GM18868 (cell line): Measurements from ENCODE around the gene FRMD4A.

Source experiments
- ATAC-seq: cut with Tn5 transposase; IDR thresholded peaks from one replicate; pipeline ENCODE4 v1.9.1; 2021; ENCODE audit warnings: mild to moderate bottlenecking, moderate library complexity; ENCODE audit not compliant: unreplicated experiment

The FRMD4A gene

DNA sequence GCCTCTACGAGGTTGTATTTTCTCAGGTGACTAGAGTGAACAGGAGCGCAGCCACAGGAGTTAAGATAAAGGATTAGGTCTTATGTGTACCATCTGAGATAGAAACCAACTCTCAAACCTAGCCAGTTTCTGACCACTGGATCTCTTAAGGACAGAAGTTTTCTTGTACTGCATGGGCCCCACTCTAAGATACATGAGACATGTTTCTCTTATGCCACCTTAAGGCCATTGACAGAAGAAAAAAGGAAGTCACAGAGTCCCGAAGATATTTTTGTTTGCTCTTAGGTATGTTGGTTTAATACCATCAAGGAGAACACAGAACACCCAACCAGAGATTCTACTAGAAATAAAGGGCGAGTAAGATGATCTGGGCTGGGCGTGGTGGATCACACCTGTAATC lies 335.8 kb downstream of the FRMD4A start:
- no peak for ATAC-seq

DNA sequence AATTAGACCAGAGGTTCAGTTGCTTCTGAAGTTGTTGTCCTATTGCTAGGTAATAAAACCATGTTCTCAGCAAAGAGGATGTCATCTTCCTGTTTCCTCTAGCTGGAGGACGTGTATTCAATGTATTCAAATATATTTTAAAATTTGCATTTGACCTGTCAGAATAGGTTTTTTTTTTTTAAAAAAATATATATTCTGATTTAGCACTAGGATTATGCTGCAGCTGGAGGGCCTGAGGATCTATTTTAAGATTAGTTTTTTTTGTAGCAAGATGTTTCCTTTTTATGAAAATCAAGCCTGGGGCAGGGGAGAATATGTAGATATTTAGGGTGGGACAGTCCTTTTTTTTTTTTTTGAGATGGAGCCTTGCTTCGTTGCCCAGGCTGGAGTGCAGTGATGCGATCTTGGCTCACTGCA lies 337.0 kb downstream of the FRMD4A start:
- peak; percentile 45 for ATAC-seq

DNA sequence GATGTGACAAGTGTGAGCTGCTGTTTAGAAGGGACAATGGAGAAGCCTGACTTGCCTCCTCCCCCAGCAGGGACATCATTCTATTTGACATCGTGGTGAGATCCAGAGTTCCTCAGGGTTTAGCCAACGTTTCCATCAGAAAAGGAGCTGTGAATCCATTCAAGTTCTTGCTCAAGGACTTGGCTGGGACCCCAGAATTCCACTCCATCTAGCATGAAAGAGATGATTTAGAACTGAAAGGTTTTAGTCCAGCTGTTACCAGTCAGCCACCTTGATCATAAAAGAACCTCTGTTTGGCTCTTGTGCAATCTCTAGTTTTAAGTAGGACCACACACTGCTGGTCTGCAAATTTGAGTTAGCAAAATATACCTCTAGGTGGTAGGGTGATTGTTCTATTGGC lies 337.6 kb downstream of the FRMD4A start:
- no peak for ATAC-seq

DNA sequence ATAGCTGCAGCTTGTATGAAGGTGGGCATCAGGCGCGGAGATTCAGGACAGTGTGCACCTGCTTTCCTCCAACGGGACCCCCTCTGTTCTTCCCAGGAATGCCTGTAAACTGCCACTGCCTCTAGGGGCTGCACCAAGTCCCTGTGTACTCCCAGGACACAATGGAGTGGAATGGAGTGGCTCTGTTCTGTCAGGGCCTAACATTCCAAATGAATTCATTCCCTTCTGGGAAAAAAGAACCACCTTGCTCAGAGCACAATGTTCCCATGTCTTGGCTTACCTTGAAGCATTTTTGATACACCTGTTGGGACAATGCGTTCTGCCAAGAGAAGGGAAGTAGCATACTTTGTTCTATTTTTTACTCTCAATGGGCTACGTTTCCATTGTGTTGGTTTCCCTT lies 339.4 kb downstream of the FRMD4A start:
- no peak for ATAC-seq

DNA sequence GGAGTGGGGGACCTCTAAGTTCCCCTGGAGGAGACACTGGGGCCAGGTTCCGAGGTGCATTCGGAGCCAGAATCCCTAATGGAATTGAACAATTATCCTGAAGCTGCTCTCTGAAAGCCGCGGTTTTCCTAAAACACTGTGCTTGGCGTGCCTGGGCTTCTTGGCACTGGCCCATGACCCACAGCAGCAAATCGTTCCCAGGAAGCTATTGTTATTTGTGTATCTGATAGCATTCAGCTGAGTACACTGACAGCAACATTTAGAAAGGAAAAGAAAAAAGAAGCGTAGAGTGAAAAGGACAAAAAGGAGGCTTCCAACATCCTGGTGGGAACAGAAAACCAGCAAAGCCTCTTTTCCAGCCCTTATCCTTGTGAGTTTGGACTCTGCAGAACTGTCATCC lies 339.8 kb downstream of the FRMD4A start:
- ATAC-seq, result no peak

DNA sequence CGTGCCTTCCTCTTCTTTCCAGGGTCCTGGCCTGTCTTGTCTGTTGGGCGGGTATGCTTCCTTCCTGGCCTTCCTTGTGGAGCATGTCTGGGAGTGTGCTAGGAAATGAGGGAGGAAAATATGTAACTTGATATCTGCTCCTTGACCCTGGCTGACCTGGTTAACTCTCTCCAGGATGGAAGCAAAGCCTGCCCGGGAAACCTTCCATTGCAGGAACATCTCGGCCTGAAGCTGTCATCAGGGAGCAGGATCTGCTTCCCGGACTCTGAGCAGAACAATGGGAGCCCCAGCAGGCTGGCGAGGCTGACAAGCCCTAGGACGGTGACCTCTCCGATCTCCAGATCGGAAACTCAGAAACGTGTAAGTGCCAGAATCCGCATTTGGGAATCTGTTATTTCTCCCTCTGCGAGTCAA lies 340.3 kb downstream of the FRMD4A start:
- no peak for ATAC-seq

DNA sequence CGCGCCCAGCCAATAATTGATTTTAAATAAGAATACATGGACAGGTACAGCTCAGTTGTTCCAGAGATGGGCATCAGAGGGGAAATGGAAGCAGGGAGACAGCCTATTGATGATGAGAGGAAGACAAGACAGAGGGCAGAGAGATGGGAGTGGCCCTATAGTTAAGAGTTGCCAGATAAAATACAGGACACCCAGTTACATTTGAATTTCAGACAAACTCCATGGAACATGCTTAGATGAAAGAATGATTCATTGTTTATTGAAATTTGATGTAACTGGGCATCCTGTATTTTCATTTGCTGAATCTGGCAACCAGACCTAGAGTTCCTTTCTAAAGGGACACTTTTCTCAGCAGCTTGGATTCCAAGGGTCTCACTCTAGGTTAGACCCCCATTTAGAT lies 341.1 kb downstream of the FRMD4A start:
- no peak for ATAC-seq

DNA sequence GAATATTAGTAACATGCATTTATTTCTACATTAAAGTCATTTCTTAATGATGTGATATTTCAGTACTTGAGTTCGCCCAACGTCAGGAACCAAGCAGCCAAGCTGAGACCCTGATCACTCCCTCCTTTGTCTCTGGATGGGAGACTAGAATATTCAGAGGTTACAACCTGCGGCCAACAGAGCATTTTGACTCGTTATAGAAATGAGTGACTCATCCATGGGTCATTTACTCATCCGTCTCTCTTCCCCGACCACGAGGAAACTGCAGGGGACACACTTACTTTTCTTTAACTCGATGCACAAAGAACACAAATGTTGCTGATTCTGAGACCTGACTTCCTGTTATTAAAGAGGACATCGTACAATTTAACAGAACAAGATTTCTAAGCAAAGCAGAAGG lies 343.3 kb downstream of the FRMD4A start:
- no peak for ATAC-seq

DNA sequence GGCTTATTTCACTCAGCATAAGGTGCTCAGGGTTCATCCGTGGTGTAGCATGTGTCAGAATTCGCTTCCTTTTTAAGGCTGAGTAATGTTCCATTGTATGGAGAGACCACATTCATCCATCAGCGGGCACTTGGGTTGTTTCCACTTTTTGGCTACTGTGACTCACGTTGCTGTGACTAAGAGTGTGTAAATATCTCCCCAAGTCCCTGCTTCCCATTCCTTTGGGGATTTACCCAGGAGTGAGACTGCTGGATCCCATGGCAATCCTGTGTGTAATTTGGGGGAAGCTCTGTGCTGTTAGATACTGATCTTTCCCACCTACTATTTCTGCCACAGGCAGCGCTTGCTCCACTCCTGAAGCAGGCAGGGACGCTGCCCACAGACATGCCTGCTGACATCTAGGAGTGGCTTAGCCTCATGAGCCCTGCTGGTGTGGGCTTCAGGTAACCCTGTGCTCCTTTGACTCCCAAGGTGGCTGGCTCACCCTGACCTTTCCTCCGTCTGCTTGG lies 346.0 kb downstream of the FRMD4A start:
- ATAC-seq, result no peak

DNA sequence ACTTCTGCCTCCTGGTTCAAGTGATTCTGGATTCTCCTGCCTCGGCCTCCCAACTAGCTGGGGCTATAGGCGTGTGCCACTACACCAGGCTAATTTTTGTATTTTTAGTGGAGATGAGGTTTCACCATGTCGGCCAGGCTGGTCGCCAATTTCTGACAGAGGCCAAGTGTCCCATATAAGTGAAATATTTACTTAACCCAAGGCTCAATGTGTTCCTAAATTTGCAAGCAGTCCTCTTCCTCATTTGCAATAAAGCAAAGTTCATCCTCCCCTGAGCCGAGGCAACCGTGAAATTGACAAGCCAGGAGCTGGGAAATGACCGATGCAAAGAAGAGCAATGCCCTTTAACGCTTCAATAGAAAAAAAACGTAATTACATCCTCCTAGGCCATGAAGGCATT lies 347.7 kb downstream of the FRMD4A start:
- ATAC-seq, result no peak

DNA sequence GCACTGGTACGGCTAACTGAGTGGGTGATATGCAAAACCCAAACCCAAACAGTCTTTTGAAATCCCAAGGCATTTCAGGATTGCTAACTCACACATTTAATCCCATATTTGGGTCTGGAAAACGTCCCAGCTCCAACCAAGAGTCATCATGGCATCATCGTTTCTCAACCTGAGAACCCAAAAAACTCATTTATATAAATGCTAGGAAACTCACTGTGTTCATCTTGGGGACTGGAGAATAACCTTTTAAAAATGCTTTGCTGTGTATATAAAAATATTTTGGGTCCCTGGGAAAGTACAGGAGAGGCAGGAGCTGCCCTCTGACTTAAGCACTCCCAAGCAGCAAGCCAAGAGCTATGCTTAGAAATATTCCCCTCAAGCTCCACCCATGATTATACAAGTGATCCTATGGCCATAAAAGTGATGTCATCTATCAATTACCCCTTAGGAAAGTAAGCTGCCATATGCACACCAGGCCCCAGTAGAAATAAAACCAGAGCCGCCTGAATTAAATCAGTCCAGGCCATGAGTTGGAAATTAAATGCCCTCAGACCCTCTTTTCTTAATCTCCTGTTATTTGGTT lies 352.1 kb downstream of the FRMD4A start:
- ATAC-seq, result no peak

DNA sequence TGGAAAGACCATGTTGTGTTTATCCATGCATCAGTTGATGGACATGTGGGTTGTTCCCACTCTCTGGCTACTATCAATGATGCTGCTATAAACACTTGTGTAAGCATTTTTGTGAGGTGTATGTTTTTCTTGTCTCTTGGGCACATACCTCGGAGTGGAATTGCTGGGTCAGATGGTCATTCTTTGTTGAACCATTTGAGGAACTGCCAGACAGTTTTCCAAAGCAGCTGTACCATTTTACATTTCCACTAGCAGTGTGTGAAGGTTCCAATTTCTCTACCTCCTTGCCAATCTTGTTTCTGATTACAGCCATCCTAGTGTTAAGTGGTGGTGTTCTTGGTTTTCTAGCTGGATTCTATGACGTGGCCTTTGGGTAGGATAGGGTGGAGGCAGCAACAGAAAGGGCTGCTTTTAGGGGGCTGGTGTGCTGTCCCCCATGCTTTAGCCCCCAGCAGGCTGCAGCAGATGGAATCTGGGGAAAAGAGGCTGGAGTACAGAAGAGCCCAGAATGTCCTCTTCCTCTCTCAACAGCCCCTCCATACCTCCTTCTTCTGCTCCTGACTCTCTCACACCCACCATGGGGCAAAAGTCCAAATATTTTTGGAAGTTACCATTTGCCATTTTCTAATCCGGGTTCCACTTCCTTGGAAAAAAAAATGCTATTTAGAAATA lies 352.7 kb downstream of the FRMD4A start:
- no peak for ATAC-seq

DNA sequence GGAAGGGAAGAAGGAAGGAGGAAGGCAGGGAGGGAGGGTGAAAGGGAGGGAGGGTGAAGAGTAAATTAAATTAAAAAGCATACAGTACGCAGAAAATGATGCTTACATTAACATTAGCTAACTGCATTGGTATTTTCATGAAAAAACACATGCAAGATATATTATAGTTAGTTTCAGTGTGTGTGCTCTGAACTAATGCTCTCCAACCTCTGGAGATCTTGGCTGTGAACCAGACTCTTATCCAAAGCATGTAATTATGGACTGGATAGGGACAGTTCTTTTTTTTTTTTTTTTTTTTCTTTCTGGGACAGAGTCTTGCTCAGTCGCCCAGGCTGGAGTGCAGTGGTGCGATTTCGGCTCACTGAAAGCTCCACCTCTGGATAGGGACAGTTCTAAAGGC lies 357.0 kb downstream of the FRMD4A start:
- ATAC-seq, result no peak

DNA sequence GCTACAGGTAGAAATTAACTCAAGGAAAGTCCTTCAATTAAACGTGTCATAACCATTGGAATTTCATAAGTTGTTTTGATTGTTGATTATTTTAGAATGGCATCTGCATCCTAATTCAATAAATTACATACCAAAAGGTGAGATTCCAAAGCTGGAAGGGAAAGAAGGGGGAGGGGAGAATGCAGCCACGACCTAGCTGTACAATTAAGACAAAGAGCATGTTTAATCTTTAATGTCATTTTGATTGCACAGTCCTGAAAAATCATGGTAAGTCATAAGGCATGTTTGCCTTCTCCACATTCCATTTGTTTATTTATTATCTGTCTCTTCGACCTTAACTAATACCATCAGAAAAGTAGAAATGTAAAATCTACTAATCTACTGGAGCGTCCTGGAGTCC lies 358.1 kb downstream of the FRMD4A start:
- no peak for ATAC-seq

DNA sequence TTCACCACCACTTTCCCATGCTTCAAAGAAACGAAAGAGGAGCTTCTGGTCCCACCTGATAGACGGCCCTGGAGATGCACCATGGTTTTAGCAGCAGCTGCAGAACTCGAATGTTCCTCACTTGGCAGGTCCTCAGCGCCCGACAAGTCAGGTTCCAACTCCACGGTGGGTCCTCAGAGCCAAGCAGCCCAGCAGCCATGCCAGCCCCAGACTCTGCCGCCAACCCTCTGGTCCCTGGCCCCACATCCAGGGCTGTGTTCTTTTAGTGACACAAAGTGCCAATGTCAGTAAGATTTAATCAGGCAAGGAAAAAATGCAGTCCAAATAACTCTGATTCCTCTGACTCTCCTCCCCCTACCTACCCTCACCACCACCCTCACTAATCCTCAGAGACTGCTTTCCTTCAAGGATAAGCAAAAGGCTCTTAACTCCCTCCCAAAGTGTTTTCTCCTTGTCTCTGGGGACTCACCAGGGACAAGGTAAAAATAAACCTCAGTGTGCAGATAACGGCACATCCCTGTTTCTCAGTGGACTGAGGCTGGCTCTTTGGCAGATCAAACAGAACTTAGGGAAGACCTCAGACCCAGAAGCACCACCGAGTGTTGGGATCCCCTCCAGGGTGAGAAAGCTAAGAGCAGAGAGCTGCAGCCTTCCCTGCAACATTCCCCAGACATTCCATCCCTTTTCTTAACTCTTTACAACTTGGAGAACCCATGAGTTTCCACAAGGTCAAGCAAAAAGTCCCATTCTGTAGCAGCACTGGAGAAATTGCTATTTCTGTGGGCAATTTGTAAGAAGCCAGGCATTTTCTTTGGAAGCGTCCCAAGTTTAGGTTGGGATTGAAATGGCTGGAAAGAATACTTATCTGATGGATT lies 358.9 kb downstream of the FRMD4A start:
- no peak for ATAC-seq

DNA sequence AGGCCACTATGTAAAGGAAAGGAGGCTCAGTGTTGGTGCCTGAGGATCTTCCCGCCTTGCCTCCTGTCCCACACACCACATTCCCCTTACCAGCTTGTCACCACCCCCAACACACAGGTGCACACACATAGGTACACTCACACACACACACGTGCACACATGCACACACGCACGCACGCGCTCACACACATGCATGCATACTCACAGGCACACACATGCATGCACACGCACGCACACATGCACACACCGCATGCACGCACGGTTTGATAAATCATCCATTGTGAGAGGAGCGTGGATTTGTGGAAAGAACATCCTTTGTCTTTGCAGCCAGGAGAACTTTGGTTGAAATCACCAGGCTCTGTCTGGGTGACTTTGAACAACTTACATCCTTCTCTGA lies 359.8 kb downstream of the FRMD4A start:
- ATAC-seq, result no peak

DNA sequence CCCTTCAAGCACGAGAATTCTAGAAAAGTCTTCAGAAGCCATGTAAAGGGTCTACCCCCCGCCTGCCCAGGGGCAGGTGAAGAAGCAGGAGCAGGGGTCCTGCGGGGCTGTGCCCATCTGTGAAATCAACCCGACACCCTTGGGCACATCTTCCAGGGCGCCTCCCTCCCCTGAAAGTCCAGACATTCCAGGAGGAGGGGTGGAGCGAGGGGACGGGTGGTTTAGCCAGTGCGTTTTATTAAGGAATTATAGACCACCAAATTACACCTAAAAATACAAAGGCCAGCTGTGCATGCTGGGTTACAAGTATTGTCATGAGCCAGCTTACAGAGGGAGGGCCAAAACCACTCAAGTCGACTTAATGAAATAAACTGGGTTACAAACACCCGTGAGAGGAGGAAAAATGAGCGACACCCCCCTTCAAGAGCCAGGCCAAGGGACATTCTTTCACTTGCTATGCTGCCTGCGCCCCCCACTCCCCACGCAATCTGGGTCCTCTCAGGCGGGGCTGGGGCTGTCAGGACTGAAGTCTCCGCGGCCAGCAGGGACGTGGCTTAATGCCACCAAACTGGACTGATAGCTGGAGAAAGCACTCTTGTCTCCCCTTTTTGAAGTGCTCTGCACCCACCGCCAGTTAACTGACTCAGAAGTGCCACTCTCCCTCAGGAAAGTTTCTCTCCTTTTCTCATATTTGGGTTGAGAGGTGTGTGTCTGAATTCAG lies 360.3 kb downstream of the FRMD4A start:
- ATAC-seq, result no peak

DNA sequence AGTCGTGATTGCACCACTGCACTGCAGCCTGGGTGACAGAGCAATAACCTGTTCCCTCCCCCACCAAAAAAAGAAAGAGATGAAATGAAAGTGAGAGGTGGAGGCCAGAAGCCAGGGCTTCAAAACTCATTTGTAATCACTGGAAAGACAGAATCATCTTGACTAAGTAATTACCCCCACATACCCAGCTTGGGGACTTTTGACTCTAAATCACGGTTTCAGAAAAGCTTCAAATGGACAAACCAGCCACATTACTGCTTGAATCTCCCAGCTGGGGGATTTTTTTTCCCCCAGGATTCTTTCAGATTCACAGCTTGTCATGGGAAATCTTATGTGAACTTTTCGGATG lies 361.0 kb downstream of the FRMD4A start:
- ATAC-seq, result peak; percentile 62

DNA sequence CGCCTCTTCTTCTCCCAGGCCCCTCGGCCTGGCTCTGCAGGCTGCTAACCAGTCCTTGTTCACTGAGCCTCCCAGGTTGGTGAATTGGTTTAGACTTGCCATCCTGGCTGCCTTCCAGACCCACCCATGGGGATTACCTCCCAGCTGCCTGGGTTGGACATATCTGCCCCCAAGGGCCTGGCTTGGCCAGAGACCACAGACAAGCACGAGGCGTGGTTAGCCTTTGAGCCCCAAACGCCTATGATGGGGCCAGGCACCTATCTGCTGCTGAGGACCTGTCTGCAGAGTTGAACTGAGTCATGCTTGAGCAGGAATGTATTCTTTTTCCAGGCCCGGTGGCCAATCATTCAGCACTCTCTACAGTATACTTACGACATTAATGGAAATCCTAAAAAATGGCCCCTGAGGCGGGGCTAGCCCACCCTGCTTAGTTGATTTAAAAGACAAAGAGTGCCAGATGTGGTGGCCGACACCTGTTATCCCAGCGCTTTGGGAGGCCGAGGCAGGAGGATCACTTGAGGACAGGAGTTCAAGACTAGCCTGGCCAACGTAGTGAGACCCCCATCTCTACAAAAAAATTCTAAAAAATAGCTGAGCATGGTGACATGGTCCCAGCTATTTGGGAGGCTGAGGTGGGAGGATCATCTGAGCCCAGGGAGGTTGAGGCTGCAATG lies 361.5 kb downstream of the FRMD4A start:
- ATAC-seq, result no peak

DNA sequence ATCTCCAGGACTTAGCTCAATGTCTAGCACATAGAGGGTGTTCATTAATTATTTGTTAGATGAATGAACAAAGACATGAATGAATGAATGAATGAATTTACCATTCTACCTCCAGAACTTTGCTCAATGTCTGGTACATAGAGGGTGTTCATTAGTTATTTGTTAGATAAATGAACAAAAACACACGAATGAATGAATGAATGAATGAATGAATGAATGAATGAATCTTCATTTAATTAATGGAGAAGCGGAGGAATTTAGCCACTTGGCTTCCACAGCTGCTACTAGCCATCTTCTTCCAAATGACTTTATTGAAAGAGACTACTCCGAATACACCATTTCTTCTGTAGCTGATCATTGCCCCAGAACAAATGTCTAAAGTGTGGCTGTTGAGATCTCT lies 368.9 kb downstream of the FRMD4A start:
- no peak for ATAC-seq

DNA sequence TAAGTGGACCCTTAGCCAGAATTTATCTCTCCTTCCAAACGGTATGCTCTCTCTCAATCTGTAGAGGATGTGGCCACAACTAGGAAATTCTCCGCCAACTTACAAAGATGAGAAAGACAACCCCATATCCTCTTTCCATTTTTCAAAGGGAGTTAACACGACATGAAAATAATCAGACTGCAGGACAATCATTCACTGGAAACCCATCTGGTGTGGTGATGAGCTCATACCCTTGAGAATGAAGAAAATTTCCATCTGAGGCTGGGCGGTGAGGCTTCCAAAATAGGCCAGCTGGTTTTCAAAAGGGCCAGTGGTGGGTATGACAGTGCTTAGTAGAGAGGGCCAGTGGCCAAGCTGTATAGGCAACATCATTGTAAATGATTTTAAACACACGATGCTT lies 369.6 kb downstream of the FRMD4A start:
- no peak for ATAC-seq
